ENCODE data around the gene NPB.

NPB gene

DNA sequence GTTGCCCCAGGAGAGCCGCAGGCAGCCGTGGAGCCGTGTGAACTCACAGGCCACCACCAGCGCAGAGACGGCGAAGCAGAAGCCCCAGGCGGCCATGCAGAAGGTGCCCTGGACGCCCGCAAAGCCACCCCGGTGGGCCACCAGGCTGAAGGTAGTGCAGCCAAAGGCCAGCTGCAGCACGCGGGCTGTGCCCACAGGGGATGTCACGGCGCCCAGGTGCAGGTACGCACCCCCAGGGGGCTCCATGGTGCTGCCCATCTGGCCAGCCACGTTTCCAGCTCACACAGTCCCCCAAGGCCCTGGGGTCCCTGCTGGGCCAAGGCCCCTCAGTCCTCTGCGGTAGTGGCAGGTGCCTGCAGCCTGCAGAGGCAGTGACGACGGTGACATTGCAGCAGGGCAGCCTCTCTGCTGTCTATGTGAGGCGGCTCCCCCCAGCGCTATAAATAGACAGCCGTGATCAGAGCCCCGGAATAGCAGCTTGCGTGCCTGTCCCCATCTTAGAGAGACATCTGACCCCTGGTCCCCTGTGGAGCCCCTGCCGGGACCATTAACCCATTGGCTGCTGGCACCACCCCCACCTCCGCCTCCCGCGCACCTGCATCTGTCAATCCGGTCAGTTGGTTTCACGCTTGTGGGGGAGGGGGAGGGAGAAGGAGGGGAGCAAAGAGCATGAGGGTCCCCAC, 39.6 kb downstream of the NPB start:
- DNase-seq (ENCODE audit: low spot score): no peak

DNA sequence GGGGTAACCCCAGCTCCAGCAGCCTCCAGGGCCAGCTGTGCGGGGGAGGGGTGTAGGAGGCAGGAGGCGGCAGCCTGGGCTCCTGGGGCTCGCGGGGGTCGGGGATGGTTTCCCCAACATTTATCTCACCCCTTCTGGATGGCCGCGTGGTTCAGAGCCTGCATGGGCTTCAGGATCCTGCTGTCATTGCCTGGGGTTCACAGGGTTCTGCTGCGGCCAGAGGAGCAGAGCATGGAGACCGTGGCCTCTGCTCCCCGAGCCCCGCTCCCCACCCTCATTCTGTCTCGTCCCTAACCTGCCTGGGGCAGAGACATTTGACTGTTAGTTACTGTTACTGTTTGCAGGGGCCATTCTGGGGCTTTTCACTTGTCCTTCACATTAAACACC, 40.1 kb downstream of the NPB start:
- no peak for DNase-seq (ENCODE audit: low spot score)

DNA sequence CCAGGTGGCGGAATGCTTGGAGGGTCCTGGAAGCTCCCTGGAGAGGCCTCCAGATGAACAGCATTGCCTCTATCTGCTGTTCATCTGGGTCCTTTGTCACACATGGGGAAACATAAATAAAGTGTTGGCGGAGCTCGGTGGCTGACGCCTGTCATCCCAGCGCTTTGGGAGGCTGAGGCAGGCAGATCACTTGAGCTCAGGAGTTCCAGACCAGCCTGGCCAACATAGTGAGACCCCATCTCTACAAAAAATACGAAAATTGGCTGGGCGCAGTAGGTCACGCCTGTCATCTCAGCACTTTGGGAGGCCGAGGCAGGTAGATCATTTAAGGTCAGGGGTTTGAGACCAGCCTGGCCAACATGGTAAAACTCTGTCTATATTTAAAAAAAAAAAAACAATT, 42.8 kb downstream of the NPB start:
- DNase-seq (ENCODE audit: low spot score): no peak

DNA sequence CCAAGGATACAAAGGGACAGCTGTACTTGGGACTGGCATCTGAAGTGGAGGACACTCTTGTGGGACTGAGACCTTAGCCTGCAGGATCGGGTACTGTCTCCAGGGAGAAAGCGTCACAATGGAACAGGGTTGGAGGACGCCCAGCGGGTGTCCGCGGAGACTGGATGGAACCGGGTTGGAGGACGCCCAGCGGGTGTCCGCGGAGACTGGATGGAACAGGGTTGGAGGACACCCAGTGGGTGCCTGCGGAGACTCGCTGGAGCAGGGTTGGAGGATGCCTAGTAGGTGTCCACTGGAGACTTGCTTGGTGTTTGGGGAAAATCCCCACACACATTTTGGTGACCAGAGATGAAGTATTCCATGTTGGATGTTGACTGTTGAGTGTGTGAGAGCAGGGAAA, 45.2 kb downstream of the NPB start, which contains the start of gene MYADML2:
Gene MYADML2, minus strand, starts transcription at position 45 of the 400 bp plus-strand sequence. CDS start 5,492 bp downstream, outside the sequence.
- DNase-seq (ENCODE audit: low spot score): no peak

DNA sequence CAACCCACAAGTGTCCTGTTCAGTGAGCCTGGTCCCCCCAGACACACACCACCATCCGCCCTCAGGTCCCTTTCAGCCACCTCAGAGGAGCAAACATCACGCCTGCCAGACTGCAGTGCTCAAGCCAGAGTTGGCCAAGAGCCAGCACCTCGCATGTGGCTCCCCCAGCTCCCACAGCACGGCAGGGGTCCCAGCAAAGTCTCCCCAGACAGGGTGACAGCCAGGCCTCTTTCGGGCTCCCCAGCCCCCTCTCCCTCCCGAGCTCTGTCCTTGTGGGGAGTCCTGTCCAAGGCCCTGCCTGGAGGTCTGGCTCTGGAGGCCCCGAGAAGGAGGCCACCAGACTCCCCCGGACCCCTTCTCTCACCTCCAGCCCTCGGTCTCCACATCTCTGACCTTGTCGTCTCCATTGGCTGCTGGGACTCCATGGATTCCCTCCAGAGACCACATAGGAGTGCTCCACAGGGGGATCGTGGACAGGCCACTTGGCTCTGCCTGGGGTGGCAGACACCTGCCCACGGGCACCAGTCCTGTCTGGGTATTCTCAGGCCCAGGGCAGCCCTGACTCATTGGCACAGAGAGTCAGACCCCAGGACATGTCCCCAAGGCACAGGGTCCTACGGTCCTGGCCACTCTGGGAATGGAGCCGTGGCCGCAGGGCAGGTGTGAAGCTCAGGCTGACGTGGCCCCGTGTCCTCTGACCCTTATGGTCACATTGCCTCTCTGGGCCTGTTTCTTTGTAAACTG, 46.8 kb downstream of the NPB start:
- no peak for DNase-seq (ENCODE audit: low spot score)

DNA sequence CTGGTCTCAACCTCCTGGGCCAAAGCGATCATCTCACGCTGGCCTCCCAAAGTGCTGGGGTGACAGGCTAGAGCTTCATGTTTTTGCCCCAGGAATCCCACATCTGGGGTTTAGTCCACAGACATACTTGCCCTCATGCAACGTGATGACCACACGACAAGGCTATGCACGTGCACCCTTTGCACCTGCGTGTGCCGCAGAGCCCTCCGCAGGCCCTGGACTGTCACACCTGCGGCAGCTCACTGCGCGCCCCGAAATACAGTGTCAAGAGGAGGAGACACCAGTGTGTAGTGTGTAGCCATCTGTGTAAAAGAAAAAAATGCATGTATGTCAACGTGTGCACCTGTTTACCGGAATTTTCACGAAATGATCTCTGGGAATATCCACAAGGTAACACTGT, 48.5 kb downstream of the NPB start:
- no peak for DNase-seq (ENCODE audit: low spot score)

DNA sequence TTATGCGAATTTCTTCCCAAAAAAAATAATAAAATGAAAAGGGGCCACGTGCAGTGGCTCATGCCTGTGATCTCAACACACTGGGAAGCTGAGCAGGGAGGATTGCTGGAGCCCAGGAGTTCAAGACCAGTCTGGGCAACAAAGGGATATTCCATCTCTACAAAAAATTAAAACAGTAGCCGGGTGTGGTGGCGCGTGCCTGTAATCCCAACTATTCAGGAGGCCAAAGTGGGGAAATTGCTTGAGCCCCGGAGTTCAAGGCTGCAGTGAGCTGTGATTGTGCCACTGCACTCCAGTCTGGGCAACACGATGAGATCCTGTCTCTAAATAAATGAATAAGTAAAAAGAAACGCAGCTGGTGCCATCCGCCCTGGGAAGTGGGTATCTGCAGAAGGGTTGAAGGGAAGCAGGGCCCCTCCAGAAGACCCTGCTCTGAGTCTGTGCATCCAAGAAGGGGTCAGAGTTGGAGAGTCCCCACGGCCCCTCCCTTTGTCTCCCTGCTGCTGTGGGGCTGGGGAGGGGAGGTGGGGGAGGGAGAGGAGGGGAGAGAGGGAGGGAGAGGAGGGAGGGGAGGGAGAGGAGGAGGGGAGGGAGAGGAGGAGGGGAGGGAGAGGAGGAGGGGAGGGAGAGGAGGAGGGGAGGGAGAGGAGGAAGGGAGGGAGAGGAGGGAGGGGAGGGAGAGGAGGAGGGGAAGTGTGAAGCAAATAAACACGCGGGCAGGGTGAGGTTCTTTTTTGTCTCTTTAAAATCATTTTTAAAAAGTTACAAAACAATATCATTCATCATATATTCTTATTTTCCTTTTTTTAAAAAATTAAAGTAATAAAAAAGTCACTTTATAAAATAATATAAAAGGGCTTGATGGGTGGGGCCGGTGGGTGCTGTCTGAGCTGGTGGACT, 50.0 kb downstream of the NPB start:
- no peak for DNase-seq (ENCODE audit: low spot score)
